Trophoblast cell (in vitro differentiated cells and primary cell): ENCODE data around the gene MTFMT.

Experiments
- DNase-seq, 2 donors: peaks; one replicate each; pipeline ENCODE4 v3.0.0-alpha.2; 2016
- H2AFZ ChIP-seq: 2 replicates; pipeline ENCODE4 v1.6.1; 2013; ENCODE audit warnings: low read length, moderate library complexity, mild to moderate bottlenecking; ENCODE audit not compliant: insufficient read depth, poor library complexity
- H2AK5ac ChIP-seq: 2 replicates; pipeline ENCODE4 v1.6.1; 2013; ENCODE audit warnings: mild to moderate bottlenecking, low read length
- H2BK120ac ChIP-seq: 2 replicates; pipeline ENCODE4 v1.6.1; 2013; ENCODE audit warnings: low read length, mild to moderate bottlenecking, moderate library complexity; ENCODE audit not compliant: insufficient read depth, poor library complexity
- H2BK12ac ChIP-seq: 2 replicates; pipeline ENCODE4 v1.6.1; 2013; ENCODE audit warnings: mild to moderate bottlenecking, low read length, moderate library complexity
- H2BK5ac ChIP-seq: 2 replicates; pipeline ENCODE4 v1.6.1; 2013; ENCODE audit warnings: low read length, low read depth, moderate library complexity, mild to moderate bottlenecking; ENCODE audit not compliant: poor library complexity
- H3K14ac ChIP-seq: 2 replicates; pipeline ENCODE4 v1.6.1; 2013; ENCODE audit warnings: mild to moderate bottlenecking, low read length
- H3K18ac ChIP-seq: 2 replicates; pipeline ENCODE4 v1.6.1; 2013; ENCODE audit warnings: mild to moderate bottlenecking, low read length
- H3K23ac ChIP-seq: 2 replicates; pipeline ENCODE4 v1.6.1; 2013; ENCODE audit warnings: low read length
- H3K27ac ChIP-seq: 2 replicates; pipeline ENCODE4 v1.5.1; 2013; ENCODE audit warnings: low read depth, mild to moderate bottlenecking, inconsistent platforms, low read length, moderate library complexity
- H3K27me3 ChIP-seq: 2 replicates; pipeline ENCODE4 v1.6.1; 2013; ENCODE audit warnings: inconsistent platforms, mild to moderate bottlenecking, low read length, moderate library complexity; ENCODE audit not compliant: insufficient read depth
- H3K36me3 ChIP-seq, 2 experiments: 1 replicate in 1 of 2; 2 replicates in 1 of 2; pipeline ENCODE4 v1.6.1; 2013; ENCODE audit warnings: low read length in 2 of 2, mild to moderate bottlenecking in 2 of 2, moderate library complexity in 1 of 2; ENCODE audit not compliant: insufficient read depth in 2 of 2, control insufficient read depth in 1 of 2
- H3K4ac ChIP-seq: 2 replicates; pipeline ENCODE4 v1.6.1; 2013; ENCODE audit warnings: low read depth, mild to moderate bottlenecking, low read length, moderate library complexity
- H3K4me1 ChIP-seq, 2 experiments: 1 replicate in 1 of 2; 2 replicates in 1 of 2; pipeline ENCODE4 v1.6.1; 2013; ENCODE audit warnings: low read length in 2 of 2, mild to moderate bottlenecking in 2 of 2, moderate library complexity in 1 of 2; ENCODE audit not compliant: insufficient read depth in 2 of 2, control insufficient read depth in 1 of 2
- H3K4me2 ChIP-seq: 2 replicates; pipeline ENCODE4 v1.6.1; 2013; ENCODE audit warnings: inconsistent platforms, mild to moderate bottlenecking, low read length, moderate library complexity
- H3K4me3 ChIP-seq: 2 replicates; pipeline ENCODE4 v1.5.1; 2013; ENCODE audit warnings: mild to moderate bottlenecking, low read depth, low read length, inconsistent platforms
- H3K79me1 ChIP-seq: one replicate; pipeline ENCODE4 v1.6.1; 2013; ENCODE audit warnings: low read length
- H3K79me2 ChIP-seq: 2 replicates; pipeline ENCODE4 v1.6.1; 2013; ENCODE audit warnings: low read length, mild to moderate bottlenecking; ENCODE audit not compliant: control insufficient read depth, insufficient read depth, poor library complexity
- H3K9ac ChIP-seq: 2 replicates; pipeline ENCODE4 v1.6.1; 2013; ENCODE audit warnings: mild to moderate bottlenecking, low read length
- H3K9me3 ChIP-seq: 2 replicates; pipeline ENCODE4 v1.6.1; 2013; ENCODE audit warnings: low read depth, mild to moderate bottlenecking, control low read depth, inconsistent platforms, low read length; ENCODE audit not compliant: insufficient read depth
- H4K12ac ChIP-seq: 2 replicates; pipeline ENCODE4 v1.6.1; 2013; ENCODE audit warnings: low read depth, mild to moderate bottlenecking, low read length, moderate library complexity
- H4K8ac ChIP-seq: 2 replicates; pipeline ENCODE4 v1.6.1; 2013; ENCODE audit warnings: low read depth, mild to moderate bottlenecking, low read length, moderate library complexity
- H4K91ac ChIP-seq: one replicate; pipeline ENCODE4 v1.6.1; 2013; ENCODE audit warnings: low read depth, mild to moderate bottlenecking, low read length, moderate library complexity
- WGBS: extraction: QIAGEN DNeasy Blood & Tissue Kit; methylation state at CpG from one replicate; pipeline ENCODE4 v1.1.7; 2013; ENCODE audit warnings: missing lambda C conversion rate; ENCODE audit not compliant: insufficient read length, insufficient coverage; ENCODE audit errors: extremely low coverage; 5-methylcytosine and 5-hydroxymethylcytosine counted together

Gene MTFMT

GRCh38 chr15:65034719-65035118, 5.3 kb upstream of the MTFMT start:
- no CpG with 5 or more reads among the region's 11 CpGs for whole genome bisulfite sequencing
- no peak overlapping the region for H3K4me3 ChIP-seq

GRCh38 chr15:65033659-65034269, 4.3 kb upstream of the MTFMT start:
- Histone ChIP-seq H2BK120ac (no peak overlapping the region), H3K18ac (no peak overlapping the region), H3K4me2 (no peak overlapping the region), H4K8ac (no peak overlapping the region), H3K79me1 (peaks cover 5% of the 10 kb centered on the region), H2BK5ac (no peak overlapping the region), H4K91ac (no peak overlapping the region), H4K12ac (no peak overlapping the region), H3K23ac (no peak overlapping the region), H3K79me2 (peaks cover 5% of the 10 kb centered on the region), H3K4me1 (peaks cover 0 to 2% of the 10 kb centered on the region in 2 experiments), H3K4ac (no peak overlapping the region), H3K9ac (no peak overlapping the region), H2AFZ (no peak overlapping the region), H3K14ac (no peak overlapping the region), H3K4me3 (no peak overlapping the region), H3K27me3 (no peaks in the 10 kb centered on the region), H3K9me3 (peaks cover 2% of the 10 kb centered on the region), H3K36me3 (no peaks in the 10 kb centered on the region), H3K27ac (no peak overlapping the region), H2AK5ac (no peak overlapping the region), H2BK12ac (no peak overlapping the region)
- DNase-seq = no peak
- WGBS = no CpG with 5 or more reads among the region's 4 CpGs

More at GRCh38 chr15:65034719-65035118, 5.3 kb upstream of the MTFMT start:
- no peak overlapping the region for H4K91ac ChIP-seq
- H2AFZ ChIP-seq = no peak overlapping the region
- no peak overlapping the region for H2BK5ac ChIP-seq
- H3K4me1 ChIP-seq = peaks cover 0 to 2% of the 10 kb centered on the region in 2 experiments
- no peaks in the 10 kb centered on the region for H3K27me3 ChIP-seq
- H3K27ac ChIP-seq = no peak overlapping the region
- H3K4me2 ChIP-seq = no peak overlapping the region
- no peak overlapping the region for H3K4ac ChIP-seq
- no peak overlapping the region for H3K14ac ChIP-seq
- DNase-seq = no peak
- H3K79me2 ChIP-seq = no peaks in the 10 kb centered on the region
- peaks cover 2% of the 10 kb centered on the region for H3K9me3 ChIP-seq
- no peak overlapping the region for H3K9ac ChIP-seq
- no peaks in the 10 kb centered on the region for H3K79me1 ChIP-seq
- no peak overlapping the region for H4K8ac ChIP-seq
- no peak overlapping the region for H3K18ac ChIP-seq
- no peak overlapping the region for H4K12ac ChIP-seq
- H2BK12ac ChIP-seq = no peak overlapping the region
- no peaks in the 10 kb centered on the region for H3K36me3 ChIP-seq
- H2BK120ac ChIP-seq = no peak overlapping the region
- no peak overlapping the region for H2AK5ac ChIP-seq
- no peak overlapping the region for H3K23ac ChIP-seq

GRCh38 chr15:65032801-65033537, 3.5 kb upstream of the MTFMT start:
- no peak overlapping the region for H2AFZ ChIP-seq
- H3K36me3 ChIP-seq = no peaks in the 10 kb centered on the region
- H4K12ac ChIP-seq = no peak overlapping the region
- no peak overlapping the region for H3K23ac ChIP-seq
- no peak overlapping the region for H3K4me2 ChIP-seq
- H3K18ac ChIP-seq = no peak overlapping the region
- H3K79me1 ChIP-seq = peaks cover 5% of the 10 kb centered on the region
- H3K27ac ChIP-seq = no peak overlapping the region
- H2BK5ac ChIP-seq = no peak overlapping the region
- peaks cover 5% of the 10 kb centered on the region for H3K79me2 ChIP-seq
- no peak overlapping the region for H3K4me3 ChIP-seq
- H3K27me3 ChIP-seq = no peaks in the 10 kb centered on the region
- H2AK5ac ChIP-seq = no peak overlapping the region
- peak; percentile 60 to 76 for DNase-seq
- H4K8ac ChIP-seq = no peak overlapping the region
- peaks cover 2 to 3% of the 10 kb centered on the region in 2 experiments for H3K4me1 ChIP-seq
- H4K91ac ChIP-seq = no peak overlapping the region
- no peak overlapping the region for H3K14ac ChIP-seq
- H3K4ac ChIP-seq = no peak overlapping the region
- H3K9me3 ChIP-seq = peaks cover 2% of the 10 kb centered on the region
- H2BK120ac ChIP-seq = no peak overlapping the region
- no CpG with 5 or more reads among the region's 13 CpGs for WGBS
- no peak overlapping the region for H3K9ac ChIP-seq
- no peak overlapping the region for H2BK12ac ChIP-seq

DNA sequence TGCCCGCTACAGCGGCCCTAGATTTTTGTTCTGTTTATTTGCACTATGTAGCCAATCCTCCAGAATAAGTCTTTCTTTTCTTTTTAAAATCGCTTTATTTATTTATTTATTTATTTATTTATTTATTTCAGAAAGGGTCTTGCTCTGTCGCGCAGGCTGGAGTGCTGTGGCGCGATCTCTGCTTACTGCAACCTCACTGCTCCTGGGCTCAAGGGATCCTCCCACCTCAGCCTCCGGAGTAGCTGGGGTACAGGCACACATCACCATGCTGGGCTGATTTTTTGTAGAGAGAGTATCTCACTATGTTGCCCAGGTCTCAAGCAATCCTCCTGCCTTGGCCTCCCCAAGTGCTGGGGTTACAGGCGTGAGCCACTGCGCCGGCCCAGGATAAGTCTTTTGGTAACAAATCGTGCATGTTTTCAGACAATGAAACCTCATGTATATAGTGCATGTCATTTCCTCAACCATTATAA, 333 bp upstream of the MTFMT start:
- no CpG with 5 or more reads among the region's 12 CpGs for WGBS
- Histone ChIP-seq H2BK120ac (no peak overlapping the region), H3K4me1 (peaks cover 2 to 3% of the 10 kb centered on the region in 2 experiments), H3K4me2 (peak overlapping the region; percentile 99), H4K8ac (no peak overlapping the region), H3K23ac (no peak overlapping the region), H3K27ac (no peak overlapping the region), H2BK5ac (no peak overlapping the region), H3K4ac (no peak overlapping the region), H3K79me2 (peaks cover 5% of the 10 kb centered on the region), H4K91ac (no peak overlapping the region), H2BK12ac (no peak overlapping the region), H2AK5ac (no peak overlapping the region), H4K12ac (no peak overlapping the region), H3K9ac (no peak overlapping the region), H3K27me3 (no peaks in the 10 kb centered on the region), H3K9me3 (peaks cover 2% of the 10 kb centered on the region), H3K18ac (no peak overlapping the region), H3K79me1 (peaks cover 5% of the 10 kb centered on the region), H2AFZ (no peak overlapping the region), H3K36me3 (no peaks in the 10 kb centered on the region), H3K14ac (no peak overlapping the region), H3K4me3 (peak overlapping the region; percentile 10)
- DNase-seq = no peak
